A673 (cell line): ENCODE data around the gene TCEA2. TPM values are rescaled to one million over a fixed set of nuclear protein-coding genes. Genes with fewer than 3 reads are reported as not detected.
A peak's percentile ranks its signal among the peaks of the same experiment; 100 is the strongest.

ENCODE experiments used
- BruUV-seq: library from RNA; stranded (reverse); fragments of 400-500 nt; replicated peaks from 2 replicates; lab custom pipeline; 2021; lab: Mats Ljungman, UMichigan
- CTCF ChIA-PET: fragments of 300-600 bp; sonication (Branson Sonifier 250); formaldehyde crosslinking; loops from one replicate; lab custom pipeline; 2022; ENCODE audit warnings: antibody characterized with exemption; lab: Charles Lee
- POLR2A ChIA-PET: fragments of 300-600 bp; sonication (Branson Sonifier 250); formaldehyde crosslinking; loops from one replicate; lab custom pipeline; 2022; ENCODE audit warnings: antibody characterized with exemption; ENCODE audit not compliant: low non-redundant PET; lab: Charles Lee
- DNase-seq: peaks from one replicate; pipeline ENCODE4 v3.0.0-alpha.2; 2015; ENCODE audit warnings: low spot score
- H3K27ac ChIP-seq: fragments of 200-600 bp; sonication (generic); 2 replicates; pipeline ENCODE4 v1.5.1; 2016; ENCODE audit warnings: mixed run types, low read depth, mild to moderate bottlenecking, mixed read lengths, antibody characterized with exemption, low read length; ENCODE audit not compliant: poor library complexity, severe bottlenecking
- H3K27me3 ChIP-seq: fragments of 200-600 bp; sonication (generic); replicated peaks from 2 replicates; pipeline ENCODE4 v1.6.1; 2017; ENCODE audit warnings: mixed run types, low read depth, mild to moderate bottlenecking, mixed read lengths, antibody characterized with exemption, low read length; ENCODE audit not compliant: insufficient read depth, poor library complexity
- H3K36me3 ChIP-seq: fragments of 200-600 bp; sonication (generic); 2 replicates; pipeline ENCODE4 v1.6.1; 2016; ENCODE audit warnings: mixed run types, mild to moderate bottlenecking, mixed read lengths, antibody characterized with exemption, low read length; ENCODE audit not compliant: insufficient read depth, poor library complexity, severe bottlenecking
- H3K4me1 ChIP-seq: fragments of 200-600 bp; sonication (generic); 2 replicates; pipeline ENCODE4 v1.6.1; 2017; ENCODE audit warnings: mixed run types, mild to moderate bottlenecking, mixed read lengths, antibody characterized with exemption, low read length; ENCODE audit not compliant: insufficient read depth, poor library complexity, severe bottlenecking
- H3K4me3 ChIP-seq: fragments of 200-600 bp; sonication (generic); 2 replicates; pipeline ENCODE4 v1.5.1; 2016; ENCODE audit warnings: low read depth, mixed run types, mild to moderate bottlenecking, mixed read lengths, low read length; ENCODE audit not compliant: poor library complexity, severe bottlenecking
- H3K9me3 ChIP-seq: fragments of 200-600 bp; sonication (generic); 2 replicates; pipeline ENCODE4 v1.6.1; 2016; ENCODE audit warnings: mixed run types, low read depth, mild to moderate bottlenecking, mixed read lengths, antibody characterized with exemption, low read length; ENCODE audit not compliant: poor library complexity, severe bottlenecking
- EZH2 ChIP-seq: fragments of 200-600 bp; sonication (generic); IDR thresholded peaks from 2 replicates; pipeline ENCODE4 v1.6.1; 2017; ENCODE audit warnings: borderline replicate concordance, low read depth, mild to moderate bottlenecking, mixed read lengths, antibody characterized with exemption, low read length; ENCODE audit not compliant: poor library complexity, severe bottlenecking
- intact Hi-C: fragments of 100-400 bp; cut with micrococcal nuclease; formaldehyde crosslinking; loops from one replicate; pipeline ENCODE4 v1.10.0; 2022; ENCODE audit not compliant: unreplicated experiment
- total RNA-seq: library from RNA; stranded (reverse); gene quantifications from 2 replicates; pipeline ENCODE4 v1.2.3, GENCODE V29; 2021
- TF ChIP-seq, protein P1 (sequence below): fragments of 300-800, 200-600 bp; sonication (generic); conservative IDR thresholded peaks from 2 replicates; pipeline ENCODE4 v1.5.1; 2017; ENCODE audit warnings: low read depth, mild to moderate bottlenecking, antibody characterized with exemption, low read length, moderate library complexity, mixed read lengths

TCEA2 gene
- total RNA-seq, 1 experiment from 2014 or later: 35.0 TPM

DNA sequence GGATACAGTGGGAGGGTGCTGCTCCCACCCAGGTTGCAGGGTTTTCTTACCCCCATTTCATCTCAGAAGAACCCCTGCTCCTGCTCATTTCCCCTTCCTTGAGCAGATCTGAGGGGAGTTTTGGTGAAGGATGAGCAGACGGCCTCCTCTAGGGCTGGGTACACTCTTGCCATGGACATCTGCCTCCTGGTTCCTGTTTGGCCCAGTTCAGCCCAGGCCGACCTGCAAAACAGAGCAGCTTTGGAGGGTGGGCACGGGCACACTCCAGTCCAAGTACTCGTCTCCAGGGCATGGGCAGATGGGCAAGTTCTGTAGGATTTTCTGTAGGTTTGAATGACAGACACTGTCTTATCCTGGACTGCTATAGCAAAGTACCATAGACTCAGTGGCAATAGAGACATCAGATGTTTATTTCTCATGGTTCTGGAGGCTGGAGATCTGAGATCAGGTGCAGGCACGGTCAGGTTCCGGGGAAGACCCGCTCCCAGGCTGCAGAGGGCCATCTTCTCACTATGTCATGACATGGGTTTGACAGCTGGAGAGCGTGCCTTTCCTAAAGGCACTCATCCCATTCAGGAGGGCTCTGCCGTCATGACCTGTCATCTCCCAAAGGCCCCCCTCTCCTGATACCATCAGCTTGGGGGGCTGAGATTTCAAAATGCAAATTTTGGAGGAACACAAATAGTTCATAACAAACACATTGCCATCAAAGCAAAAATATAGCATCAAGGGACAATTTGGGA lies 38.1 kb downstream of the TCEA2 start:
- Histone ChIP-seq H3K27ac (no peak overlapping the region), H3K4me1 (no peaks in the 10 kb centered on the region), H3K4me3 (no peak overlapping the region), H3K36me3 (no peaks in the 10 kb centered on the region), H3K9me3 (no peaks in the 10 kb centered on the region), H3K27me3 (peaks cover 30% of the 10 kb centered on the region)
- BruUV-seq: no TSS peak
- CTCF ChIA-PET: no interaction called here
- no peak for DNase-seq
- POLR2A ChIA-PET: no interaction called here
- intact Hi-C loops: no loop called here
- TF ChIP-seq, protein P1, sequence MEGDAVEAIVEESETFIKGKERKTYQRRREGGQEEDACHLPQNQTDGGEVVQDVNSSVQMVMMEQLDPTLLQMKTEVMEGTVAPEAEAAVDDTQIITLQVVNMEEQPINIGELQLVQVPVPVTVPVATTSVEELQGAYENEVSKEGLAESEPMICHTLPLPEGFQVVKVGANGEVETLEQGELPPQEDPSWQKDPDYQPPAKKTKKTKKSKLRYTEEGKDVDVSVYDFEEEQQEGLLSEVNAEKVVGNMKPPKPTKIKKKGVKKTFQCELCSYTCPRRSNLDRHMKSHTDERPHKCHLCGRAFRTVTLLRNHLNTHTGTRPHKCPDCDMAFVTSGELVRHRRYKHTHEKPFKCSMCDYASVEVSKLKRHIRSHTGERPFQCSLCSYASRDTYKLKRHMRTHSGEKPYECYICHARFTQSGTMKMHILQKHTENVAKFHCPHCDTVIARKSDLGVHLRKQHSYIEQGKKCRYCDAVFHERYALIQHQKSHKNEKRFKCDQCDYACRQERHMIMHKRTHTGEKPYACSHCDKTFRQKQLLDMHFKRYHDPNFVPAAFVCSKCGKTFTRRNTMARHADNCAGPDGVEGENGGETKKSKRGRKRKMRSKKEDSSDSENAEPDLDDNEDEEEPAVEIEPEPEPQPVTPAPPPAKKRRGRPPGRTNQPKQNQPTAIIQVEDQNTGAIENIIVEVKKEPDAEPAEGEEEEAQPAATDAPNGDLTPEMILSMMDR: no peak
- TF ChIP-seq EZH2: no peak

DNA sequence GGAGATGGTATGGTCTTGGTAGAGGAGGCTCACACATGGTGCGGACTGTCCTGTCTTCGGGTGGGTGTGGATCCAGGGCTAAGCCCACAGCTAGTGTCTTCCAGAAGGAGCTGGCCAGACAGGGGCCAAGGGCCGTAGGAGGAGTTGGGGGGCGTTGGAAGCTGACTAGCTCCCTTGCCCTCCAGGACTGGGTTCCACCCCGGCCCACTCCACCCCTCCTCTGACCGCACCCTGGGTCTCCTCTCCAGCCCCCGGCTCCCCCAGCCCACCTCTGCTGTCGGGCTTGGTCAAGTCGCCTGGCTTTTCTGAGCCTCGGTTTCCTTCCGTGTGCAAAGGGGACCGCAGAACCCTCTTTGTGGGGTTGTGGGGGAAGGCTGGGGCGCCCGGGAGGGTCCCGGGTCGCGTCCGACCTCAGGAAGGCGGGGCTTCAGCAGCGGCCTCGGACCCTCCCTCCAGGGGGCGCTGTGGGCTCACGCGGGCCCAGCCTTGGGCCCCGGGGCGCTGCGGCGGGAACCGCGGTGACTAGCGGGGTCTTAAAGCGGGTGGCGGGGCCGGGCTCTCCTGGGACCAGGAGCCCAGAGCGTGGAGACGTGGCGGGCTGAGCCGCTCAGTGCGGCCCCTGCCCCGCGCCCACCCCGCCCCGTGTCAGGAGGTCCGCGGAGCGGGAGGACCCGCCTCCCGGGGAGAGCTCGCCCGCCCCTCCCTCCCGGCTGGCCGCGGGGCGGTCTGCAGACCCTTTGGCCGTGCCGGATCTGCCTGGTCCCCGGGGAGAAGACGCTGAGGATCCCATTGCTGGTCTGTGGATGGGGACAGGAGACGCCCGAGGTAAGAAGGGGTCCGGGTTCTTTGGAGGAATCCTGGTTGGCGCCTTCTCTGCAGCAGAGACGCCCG lies 39.0 kb downstream of the TCEA2 start:
- no peaks in the 10 kb centered on the region for H3K4me1 ChIP-seq
- CTCF ChIA-PET: interaction anchor here (0.6 to 0.7 kb wide), 4 partner anchors 10 to 128 kb away, joined by 3 to 10 read pairs (median 5); no protein-coding TSS in a partner anchor
- H3K9me3 ChIP-seq: no peaks in the 10 kb centered on the region
- H3K27ac ChIP-seq: no peak overlapping the region
- BruUV-seq: no TSS peak
- no peak for TF ChIP-seq EZH2
- TF ChIP-seq, protein P1: peak; percentile 82
- peak; percentile 61 for DNase-seq
- H3K36me3 ChIP-seq: no peaks in the 10 kb centered on the region
- POLR2A ChIA-PET: no interaction called here
- peaks cover 30% of the 10 kb centered on the region for H3K27me3 ChIP-seq
- peak overlapping the region; percentile 28 for H3K4me3 ChIP-seq
- intact Hi-C loops: no loop called here

DNA sequence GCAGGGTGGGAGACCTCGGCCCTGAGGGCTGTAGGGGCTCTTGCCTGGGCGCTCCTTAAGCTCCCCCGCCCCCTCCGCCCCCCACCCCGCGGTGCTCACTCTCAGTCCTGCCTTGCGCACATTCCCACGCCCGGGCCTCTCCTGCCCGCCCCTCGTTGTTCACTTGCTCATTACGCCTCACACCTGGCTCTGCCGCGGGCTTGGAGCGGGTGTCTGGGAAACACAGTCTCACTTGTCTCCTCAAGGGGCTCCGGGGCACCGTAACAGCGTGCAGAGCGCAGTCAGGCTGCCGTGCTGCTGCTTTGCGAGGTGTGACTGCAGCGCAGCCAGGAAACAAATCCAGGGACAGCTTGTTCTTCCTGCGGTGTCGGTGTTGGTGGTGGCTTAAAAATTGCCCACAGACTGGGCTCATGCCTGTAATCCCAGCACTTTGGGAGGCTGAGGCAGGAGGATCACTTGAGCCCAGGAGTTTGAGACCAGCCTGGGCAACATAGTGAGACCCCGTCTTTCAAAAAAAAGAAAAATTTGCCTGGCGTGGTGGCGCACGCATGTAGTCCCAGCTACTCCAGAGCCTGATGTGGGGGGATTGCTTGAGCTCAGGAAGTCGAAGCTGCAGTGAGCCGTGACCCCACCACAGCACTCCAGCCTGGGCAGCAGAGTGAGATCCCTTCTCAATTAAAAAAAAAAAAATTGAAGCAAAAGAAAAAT lies 39.8 kb downstream of the TCEA2 start:
- BruUV-seq: no TSS peak

More for the DNA sequence above, 39.8 kb downstream of the TCEA2 start:
- Histone ChIP-seq H3K36me3 (no peaks in the 10 kb centered on the region), H3K4me1 (no peaks in the 10 kb centered on the region), H3K9me3 (no peaks in the 10 kb centered on the region), H3K4me3 (peak overlapping the region; percentile 28), H3K27ac (no peak overlapping the region), H3K27me3 (peaks cover 30% of the 10 kb centered on the region)
- TF ChIP-seq EZH2: no peak
- POLR2A ChIA-PET: no interaction called here
- DNase-seq: no peak
- CTCF ChIA-PET: interaction anchor here (0.6 to 0.7 kb wide), 4 partner anchors 11 to 129 kb away, joined by 3 to 10 read pairs (median 5); no protein-coding TSS in a partner anchor
- intact Hi-C loops: no loop called here
